GM18909 (cell line): Measurements from ENCODE around the gene MPRIP.

Experiments
- ATAC-seq: cut with Tn5 transposase; IDR thresholded peaks from one replicate; pipeline ENCODE4 v1.9.1; 2021; ENCODE audit warnings: mild to moderate bottlenecking; ENCODE audit not compliant: unreplicated experiment, poor library complexity

Gene MPRIP

GRCh38 chr17:17081304-17081940 is 39.2 kb downstream of the MPRIP start:
- no peak for ATAC-seq

- ATAC-seq = no peak
These were observed 40.6 kb downstream of the MPRIP start for GRCh38 chr17:17082878-17083277.

- ATAC-seq = no peak
These were observed 42.1 kb downstream of the MPRIP start for GRCh38 chr17:17084317-17084835.

DNA sequence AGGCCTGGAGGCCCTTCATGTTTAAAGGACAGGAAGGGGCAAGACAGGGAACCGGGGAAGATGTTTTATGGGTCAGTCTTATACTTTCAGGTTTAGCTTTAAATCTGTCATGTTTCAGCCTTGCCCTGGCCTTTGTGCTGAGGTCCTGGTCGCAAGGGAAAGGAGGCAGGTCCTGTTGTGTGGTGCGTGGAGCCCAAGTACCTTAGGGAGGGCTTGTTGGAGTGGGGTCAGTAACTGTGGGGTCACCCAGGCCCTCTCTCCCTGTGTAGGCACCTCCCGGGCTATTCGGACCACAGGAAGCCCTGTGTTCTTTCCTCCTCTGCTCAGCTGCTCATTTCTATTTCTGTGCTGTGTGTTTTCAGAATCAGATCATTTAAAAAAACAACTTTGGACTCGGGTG is 42.7 kb downstream of the MPRIP start:
- ATAC-seq = no peak

DNA sequence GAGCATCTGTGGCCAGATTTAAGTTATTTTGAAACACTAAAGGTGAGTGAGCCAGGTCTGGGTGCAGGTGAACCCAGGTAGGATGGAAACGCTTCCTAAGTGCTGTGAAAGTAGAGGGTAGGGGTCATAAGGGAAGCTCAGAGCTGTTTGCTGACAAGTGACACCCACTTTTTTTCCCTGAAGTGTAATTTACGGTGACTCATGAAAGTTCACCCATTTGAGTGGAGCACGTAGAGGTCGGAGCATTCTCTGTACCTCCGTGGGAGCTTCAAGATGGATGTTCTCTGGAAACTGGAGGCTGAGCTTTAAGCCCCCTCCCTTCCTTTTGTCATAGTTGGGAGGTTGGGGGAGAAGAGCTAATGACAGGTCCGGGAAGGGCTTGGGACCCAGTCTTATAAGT is 44.3 kb downstream of the MPRIP start:
- ATAC-seq = no peak

GRCh38 chr17:17087424-17088015 is 45.3 kb downstream of the MPRIP start:
- ATAC-seq = no peak

GRCh38 chr17:17088086-17088485 is 45.8 kb downstream of the MPRIP start:
- no peak for ATAC-seq

GRCh38 chr17:17088541-17089525 is 46.6 kb downstream of the MPRIP start:
- ATAC-seq = no peak

GRCh38 chr17:17089796-17090641 is 47.8 kb downstream of the MPRIP start:
- no peak for ATAC-seq

- ATAC-seq = no peak
These were observed 48.4 kb downstream of the MPRIP start for GRCh38 chr17:17090642-17091103.

GRCh38 chr17:17091276-17091675 is 49.0 kb downstream of the MPRIP start:
- no peak for ATAC-seq

DNA sequence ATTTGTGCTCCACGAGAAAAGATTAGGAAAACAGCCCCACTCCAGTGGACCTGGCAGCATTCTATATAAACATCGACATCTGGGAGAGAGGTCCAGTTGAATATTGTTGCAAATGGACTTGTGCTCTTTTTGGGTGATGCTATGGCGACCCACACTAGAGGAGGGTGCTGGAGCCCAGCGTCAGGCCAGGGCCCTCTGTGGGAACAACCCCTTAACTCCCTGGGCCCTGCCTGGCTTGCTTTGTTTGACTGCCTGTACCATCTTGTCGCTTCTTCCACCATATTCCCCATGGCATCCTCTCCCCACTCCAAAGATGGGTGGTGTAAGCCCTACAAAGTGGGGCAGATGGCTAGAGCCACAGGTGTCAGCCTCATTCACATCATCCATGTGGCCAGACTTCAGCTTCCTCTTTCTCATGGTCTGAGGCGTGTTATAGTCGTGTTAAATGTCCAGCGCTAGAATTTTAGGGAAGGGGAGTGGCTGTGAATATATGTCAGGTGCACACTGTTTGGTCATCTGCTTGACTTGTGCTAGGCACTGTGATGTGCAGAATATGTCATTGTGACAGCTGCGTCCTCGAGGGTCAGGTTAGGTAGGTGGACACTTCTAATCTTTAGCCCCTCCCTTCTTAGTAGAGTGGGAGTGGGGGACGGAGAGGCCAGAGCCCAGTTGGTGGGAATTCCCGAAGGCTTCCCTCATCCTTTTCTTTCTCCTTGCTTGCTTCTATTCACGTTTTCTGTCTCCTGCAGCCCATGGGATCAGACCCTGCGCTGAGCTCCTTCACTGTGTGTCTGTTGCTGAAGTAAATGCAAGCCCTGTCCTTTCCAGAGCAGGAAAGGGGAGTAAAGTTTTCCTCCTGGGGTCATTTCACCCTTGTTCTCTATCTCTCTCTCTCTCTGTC is 49.8 kb downstream of the MPRIP start:
- no peak for ATAC-seq

GRCh38 chr17:17093764-17094163 is 51.5 kb downstream of the MPRIP start:
- no peak for ATAC-seq

DNA sequence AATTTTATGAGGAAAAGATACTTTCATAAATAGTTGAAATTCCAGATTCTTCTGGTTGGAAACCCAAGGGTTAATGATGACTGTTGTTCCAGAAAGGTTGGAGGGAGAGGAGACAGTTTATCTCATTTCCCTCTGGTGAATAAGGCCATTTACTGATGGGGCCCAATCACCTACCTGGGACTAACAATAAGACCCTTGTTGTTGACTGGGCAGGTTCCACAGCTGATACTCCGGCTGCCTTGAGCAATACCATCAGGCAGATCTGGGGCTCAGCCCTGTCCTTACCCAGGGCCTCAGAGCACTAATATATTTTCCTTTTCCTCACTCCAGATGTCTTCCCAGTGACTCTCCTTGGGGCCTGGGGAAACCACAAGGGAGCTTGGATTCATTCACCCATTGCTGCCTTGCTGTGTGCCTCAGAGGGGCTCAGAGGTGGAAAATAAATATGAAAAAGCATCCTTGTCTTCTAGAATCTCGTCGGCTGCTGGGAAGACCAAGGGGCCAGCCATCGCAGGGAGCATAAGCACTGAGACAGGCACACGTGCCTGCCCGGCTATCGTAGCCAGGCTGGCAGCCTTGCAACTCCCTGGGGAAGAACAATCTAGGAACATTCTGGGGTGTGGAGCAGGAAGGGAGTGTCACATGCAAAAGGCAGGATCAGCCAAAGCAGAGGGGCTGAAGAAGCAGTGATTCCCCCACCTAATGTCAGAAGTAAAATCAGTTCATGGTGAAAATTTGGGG is 54.4 kb downstream of the MPRIP start:
- no peak for ATAC-seq

- ATAC-seq = no peak
These were observed 55.6 kb downstream of the MPRIP start for GRCh38 chr17:17097763-17098345.

DNA sequence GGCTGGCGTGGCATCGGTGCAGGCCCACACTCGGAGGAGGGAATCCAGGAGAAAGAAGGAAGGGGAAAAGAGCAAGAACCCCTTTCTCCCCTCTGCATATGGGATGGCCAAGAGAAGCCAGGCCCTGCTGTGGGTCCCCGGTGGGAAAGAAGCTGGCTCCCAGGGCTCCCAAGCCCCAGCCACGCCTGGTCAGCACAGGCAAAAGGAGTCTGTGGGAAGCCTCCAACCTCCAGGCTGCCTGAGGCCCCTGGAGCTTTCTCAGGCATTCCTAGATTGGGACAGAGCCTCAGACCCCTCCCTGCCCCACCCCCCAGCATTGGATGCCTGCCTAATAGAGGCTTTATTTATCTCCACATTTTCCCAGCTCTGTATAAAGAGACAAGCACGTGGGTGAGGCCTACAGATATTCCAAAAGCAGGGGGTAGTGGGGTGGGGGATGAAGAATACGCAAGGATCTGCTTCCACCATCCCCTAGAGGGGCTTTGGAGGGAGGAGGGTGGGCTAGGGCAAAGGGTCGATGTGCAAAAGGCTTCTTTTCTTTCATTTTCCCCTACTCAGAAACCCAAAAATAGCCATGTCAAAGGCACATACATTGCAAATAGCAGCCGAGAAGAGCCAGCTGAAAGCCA is 56.4 kb downstream of the MPRIP start:
- ATAC-seq = no peak

- ATAC-seq = no peak
These were observed 59.9 kb downstream of the MPRIP start for GRCh38 chr17:17102176-17102575.
